GM12864 (cell line): ENCODE measurements around the gene RAP1GAP2.

Experiments used
- DNase-seq: peaks from one replicate; pipeline ENCODE4 v3.0.0-alpha.2; 2011; ENCODE audit warnings: low read depth
- H3K4me3 ChIP-seq: 2 replicates; pipeline ENCODE4 v1.5.1; 2011; ENCODE audit warnings: mild to moderate bottlenecking, low read depth, low read length, control low read depth
- CTCF ChIP-seq: IDR thresholded peaks from 2 replicates; pipeline ENCODE4 v1.5.1; 2011; ENCODE audit warnings: low read depth, mild to moderate bottlenecking, moderate library complexity, low read length, control low read depth, inconsistent platforms; ENCODE audit errors: missing control alignments

The RAP1GAP2 gene

DNA sequence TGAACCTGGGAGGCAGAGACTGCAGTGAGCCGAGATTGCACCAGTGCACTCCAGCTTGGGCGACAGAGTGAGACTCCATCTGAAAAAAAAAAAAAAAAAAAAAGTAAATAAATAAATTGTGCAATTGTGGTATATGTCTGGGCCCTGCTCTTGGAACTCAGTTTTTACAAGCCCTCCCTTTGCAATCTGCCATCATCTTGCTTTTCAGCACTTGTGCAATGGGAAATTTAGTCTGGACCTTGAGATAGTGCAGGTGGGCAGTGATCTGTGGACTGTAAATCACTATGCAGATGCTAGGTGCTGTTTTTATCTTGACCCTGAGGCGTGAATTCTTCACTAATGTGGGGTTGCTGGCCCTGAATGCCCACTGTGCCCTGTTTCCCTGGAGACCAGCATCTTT lies 6.5 kb upstream of the RAP1GAP2 start:
- TF ChIP-seq CTCF = no peak
- DNase-seq = no peak
- no peak overlapping the region for H3K4me3 ChIP-seq

DNA sequence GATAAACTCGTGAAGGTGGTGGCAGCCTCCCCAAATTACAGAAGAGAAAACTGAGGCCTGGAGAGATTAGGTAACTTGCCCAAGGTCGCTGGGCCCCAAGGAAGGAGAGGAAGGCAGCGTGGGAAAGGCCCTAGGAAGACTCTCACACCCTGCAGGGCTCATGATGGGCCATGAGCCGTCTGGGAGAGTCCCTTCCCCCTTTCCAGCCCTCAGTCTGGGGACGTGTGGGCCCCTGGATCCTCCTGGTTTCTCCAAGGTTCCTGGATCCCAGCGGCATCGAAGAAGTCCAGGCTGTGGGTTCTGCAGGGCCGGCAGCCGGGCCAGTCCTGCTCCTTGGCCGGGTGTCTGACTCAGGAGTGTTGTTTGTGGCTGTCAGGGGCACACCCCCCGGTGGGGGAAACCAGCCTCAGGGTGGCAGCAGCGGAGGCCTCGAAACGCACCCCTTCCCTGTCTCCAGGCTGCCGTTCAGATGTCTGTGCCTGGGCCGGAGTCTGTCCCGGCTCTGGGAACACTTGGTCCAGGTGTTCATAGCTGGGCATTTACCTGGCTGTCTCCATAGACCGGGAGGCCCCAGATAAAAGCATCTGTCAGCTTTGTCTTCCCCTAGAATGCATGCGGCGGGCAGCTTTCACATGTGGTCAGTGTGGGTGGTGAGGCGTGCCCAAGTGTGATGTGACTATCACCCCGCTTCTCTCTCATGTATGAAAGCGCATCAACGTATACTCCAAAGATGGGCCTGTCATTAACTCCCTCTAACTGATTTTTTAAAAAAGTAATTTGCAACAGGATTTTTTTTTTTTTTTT lies 3.7 kb upstream of the RAP1GAP2 start:
- no peak overlapping the region for H3K4me3 ChIP-seq
- no peak for DNase-seq

DNA sequence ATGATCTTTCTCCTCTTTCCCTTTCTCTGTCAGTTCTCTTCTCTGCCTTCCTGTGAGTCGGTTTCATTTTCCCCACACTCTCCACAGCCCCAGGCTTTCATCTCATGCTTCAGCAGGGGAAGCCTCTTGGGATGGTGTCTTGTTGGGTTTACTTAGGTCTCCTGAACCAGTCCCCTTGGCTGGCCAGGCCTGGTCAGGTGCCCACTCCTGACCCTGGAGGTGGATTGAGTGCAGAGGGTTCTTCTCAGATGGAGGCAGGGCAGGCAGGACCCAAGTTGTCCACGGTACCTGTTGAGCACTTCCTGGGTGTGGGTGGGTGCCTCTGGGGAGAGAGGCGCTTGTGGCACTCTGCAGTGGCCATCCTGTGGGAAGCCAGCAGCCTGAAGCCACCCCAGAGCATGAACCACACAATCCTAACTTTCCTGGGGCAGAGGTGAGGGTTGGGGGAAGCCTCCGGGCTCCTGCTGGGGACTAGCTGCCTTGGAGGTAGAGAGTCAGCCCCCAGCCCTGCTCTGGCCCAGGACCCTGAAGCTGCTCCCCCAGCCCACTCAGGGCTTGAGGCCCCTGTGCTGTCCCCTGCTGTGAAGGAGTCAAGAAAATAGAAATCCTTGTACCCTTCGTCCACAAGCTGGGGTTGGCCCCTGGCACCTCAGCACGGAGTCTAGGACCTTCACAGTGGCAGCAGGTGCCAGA lies 2.0 kb upstream of the RAP1GAP2 start:
- H3K4me3 ChIP-seq = no peak overlapping the region
- TF ChIP-seq CTCF = no peak
- DNase-seq = no peak

More for the DNA sequence above, 3.7 kb upstream of the RAP1GAP2 start:
- TF ChIP-seq CTCF = no peak

DNA sequence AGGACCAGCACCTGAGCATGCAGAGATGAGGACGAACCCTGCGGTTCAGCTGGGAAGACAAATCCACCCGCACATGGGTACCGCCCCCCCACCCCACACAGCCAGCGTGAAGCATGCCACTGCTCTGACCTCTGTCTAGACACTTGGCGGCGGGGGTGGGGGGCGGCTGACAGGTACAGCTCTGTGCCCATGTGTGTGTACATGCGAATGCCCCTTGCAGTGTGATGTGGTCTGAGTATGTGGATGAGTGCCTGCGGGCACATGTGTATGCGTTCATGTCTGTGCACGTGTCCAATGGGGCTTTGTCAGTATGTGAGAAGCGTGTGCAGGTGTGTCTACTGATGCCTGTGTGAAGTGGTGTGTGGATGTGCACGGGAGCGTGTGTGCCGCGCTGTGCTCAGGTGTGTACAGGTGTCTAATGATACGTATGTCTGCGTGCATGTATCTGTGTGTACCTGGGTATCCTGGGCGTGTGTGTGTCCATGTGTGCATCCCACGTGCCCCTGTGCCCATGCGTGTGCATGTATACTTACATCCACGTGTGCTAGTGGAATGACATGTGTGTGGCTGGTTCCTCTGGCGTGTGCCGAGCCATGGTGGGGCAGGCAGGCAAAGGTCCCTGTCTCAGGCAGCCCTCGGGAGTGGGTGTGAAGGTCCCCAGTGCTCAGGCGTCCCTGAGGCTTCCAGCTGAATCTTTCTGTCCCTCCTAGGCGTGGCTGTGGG lies 636 bp upstream of the RAP1GAP2 start:
- peak overlapping the region; percentile 36 for H3K4me3 ChIP-seq
- no peak for TF ChIP-seq CTCF
- DNase-seq = no peak

DNA sequence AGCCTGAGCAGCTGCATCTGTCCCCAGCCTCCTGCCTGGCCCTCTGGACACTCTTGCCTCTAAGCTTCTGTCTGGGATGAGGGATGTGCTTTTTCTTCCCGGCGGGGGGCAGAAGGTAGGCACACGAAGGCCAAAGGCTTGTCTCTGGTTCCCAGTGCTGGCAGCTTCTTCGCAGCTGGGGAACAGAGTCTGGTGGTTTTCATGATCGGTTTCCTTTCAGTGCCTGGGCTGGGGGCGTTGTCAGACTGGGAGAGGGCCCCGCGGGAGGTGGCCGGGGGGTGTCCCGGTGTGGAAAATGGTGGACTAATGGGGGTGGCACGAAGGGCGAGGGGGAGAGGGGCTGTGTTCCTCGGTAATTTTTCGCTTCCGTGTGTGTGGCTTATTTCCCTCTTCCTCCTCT lies 988 bp downstream of the RAP1GAP2 start:
- TF ChIP-seq CTCF = no peak
- DNase-seq = no peak
- peak overlapping the region; percentile 36; the same call in 1 of the 2 replicates for H3K4me3 ChIP-seq

- H3K4me3 ChIP-seq = no peak overlapping the region
- no peak for TF ChIP-seq CTCF
- no peak for DNase-seq
Observed at GRCh38 chr17:2797637-2798036, 1.4 kb downstream of the RAP1GAP2 start.
